Ovary (tissue), 9 donors: ENCODE results near the gene RHBG. TPM values are rescaled to one million over a fixed set of nuclear protein-coding genes. Genes with fewer than 3 reads are reported as not detected.

Experiments used
- DNase-seq, 5 donors: peaks; one replicate each; pipeline ENCODE4 v3.0.0-alpha.2; 2019 to 2020
- H3K27ac ChIP-seq, 2 donors: fragments of 200-600 bp; one replicate each; pipeline versions ENCODE4 v1.5.1 to v1.8.0; 2019 to 2022
- H3K27me3 ChIP-seq: fragments of 200-600 bp; one replicate; pipeline ENCODE4 v1.8.0; 2022
- H3K36me3 ChIP-seq: fragments of 200-600 bp; sonication (generic); one replicate; pipeline ENCODE4 v1.5.1; 2019
- H3K4me1 ChIP-seq: one replicate; pipeline ENCODE4 v1.8.1; 2013; ENCODE audit warnings: mild to moderate bottlenecking, moderate library complexity; ENCODE audit not compliant: insufficient read depth
- H3K4me3 ChIP-seq: fragments of 200-600 bp; sonication (generic); one replicate; pipeline ENCODE4 v1.5.1; 2017
- H3K9me3 ChIP-seq, 2 donors: fragments of 200-600 bp in 1 of 2; sonication (generic) in 1 of 2; one replicate each; pipeline versions ENCODE4 v1.5.1 to v1.8.1; 2013 to 2019; ENCODE audit warnings: mild to moderate bottlenecking in 1 of 2, moderate library complexity in 1 of 2
- CTCF ChIP-seq, 3 donors: fragments of 450-650 bp in 2 of 3; fragments of 200-600 bp in 1 of 3; IDR thresholded peaks; one replicate each; pipeline versions ENCODE4 v1.5.1 to v1.8.0; 2016 to 2022; ENCODE audit warnings: antibody characterized with exemption in 3 of 3, mild to moderate bottlenecking in 1 of 3
- EP300 ChIP-seq: sonication (generic); formaldehyde crosslinking; IDR thresholded peaks from one replicate; pipeline ENCODE4 v1.6.1; 2017; ENCODE audit warnings: antibody characterized with exemption
- POLR2A ChIP-seq: fragments of 450-650 bp; IDR thresholded peaks from one replicate; pipeline ENCODE4 v1.6.1; 2017; ENCODE audit warnings: antibody characterized with exemption, mild to moderate bottlenecking, moderate library complexity
- WGBS, 3 donors: extraction: QIAGEN DNeasy Blood & Tissue Kit in 1 of 3; methylation state at CpG; one replicate each; pipeline versions ENCODE4 v1.1.5 to v1.1.7; 2013 to 2017; 5-methylcytosine and 5-hydroxymethylcytosine counted together
- intact Hi-C, 4 donors: fragments of 100-400 bp; cut with DNase I; formaldehyde crosslinking; loops; one replicate each; pipeline versions ENCODE4 v1.11.0 to v1.15.1; 2022 to 2023
- polyA plus RNA-seq, 2 donors: library from polyadenylated mRNA; stranded (reverse); fragments of 200-250 nt in 1 of 2; fragments of 350-450 nt in 1 of 2; fragmentation: Illumina TruSeq in 1 of 2; extraction: RNeasy Lipid Tissue Mini Kit (QIAGEN cat#74804) in 1 of 2; gene quantifications; one replicate each; pipeline ENCODE4 v1.2.3, GENCODE V29; 2013 to 2014
- total RNA-seq, 7 donors: library from RNA; depleted of rRNA in 2 of 7; stranded (reverse); fragments of >200 nt in 2 of 7; fragmentation: NEBNext Ultra II Directional in 3 of 7; extraction: Animal tissue kit (Norgen Biotek cat#: 25700) in 3 of 7; gene quantifications; one replicate each; pipeline versions ENCODE4 v1.1.0 to v1.2.4, GENCODE V29; 2016 to 2023
- donor health status: DM: no; HTN: no; CAD: no; lungs with moderate emphysema.
- donor health status: DM: no; HTN: no; CAD: no.
- donor health status: Bipolar disorder and iron deficiency.
- donor health status: DM: yes; HTN: yes; CAD: no.
- donor health status: DM: no; HTN: no; CAD: no.
- donor health status: DM: yes; HTN: yes; CAD: no.

Gene RHBG
- total and polyA plus RNA-seq, 9 donors = 2.3 to 27.4 (median 13.6) TPM

DNA sequence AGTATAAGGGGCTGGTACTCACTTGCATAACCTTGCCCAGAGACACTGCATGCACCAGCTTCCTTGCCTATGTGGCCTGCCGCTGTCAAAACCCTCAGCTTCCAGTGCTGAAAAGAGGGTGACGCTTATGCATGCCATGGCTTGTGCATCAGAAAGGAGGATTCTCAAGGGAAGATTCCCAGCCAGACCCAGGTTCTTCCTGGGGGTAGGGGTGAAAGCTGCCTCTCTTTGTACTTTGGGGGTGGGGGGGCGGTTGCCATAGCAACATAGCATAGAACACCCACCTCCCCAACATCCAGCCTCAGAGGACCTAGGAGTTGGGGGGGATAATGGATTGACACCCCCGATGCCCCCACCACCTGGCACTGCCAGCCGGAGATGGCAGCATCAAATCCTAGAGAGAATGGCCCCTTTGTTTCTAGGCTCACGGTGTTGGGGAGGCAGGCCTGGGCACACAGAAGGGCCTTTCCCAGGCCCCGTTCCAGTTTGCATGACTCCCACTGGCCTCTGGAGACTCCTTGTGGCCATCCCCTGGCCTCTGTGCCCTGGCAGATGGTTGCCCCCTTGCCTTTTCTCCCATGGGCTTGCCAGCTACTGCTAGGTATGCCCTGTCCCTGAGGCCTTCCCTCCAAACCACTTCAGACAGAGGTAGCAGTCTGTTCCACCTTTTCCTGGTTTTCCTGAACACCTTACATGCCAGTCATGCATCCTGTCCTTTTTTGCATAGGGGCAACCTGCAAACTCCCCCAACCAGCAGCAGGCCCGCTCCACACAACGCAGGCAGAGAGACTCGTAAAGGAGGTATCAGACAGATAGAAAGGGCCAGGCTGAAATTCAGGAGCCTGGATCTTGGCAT, 44.6 kb downstream of the RHBG start:
- TF ChIP-seq EP300 (no peak), POLR2A (no peak), CTCF (IDR thresholded peaks at IDR 0.05) (no peak)
- Histone ChIP-seq H3K27me3 (no peaks in the 10 kb centered on the region), H3K9me3 (no peaks in the 10 kb centered on the region), H3K4me1 (no peaks in the 10 kb centered on the region), H3K27ac (no peak overlapping the region), H3K36me3 (no peaks in the 10 kb centered on the region), H3K4me3 (no peak overlapping the region)
- WGBS, 3 donors = 46 to 56% (median 49%) methylated on average over 10 of the region's 10 CpGs
- intact Hi-C loops = no loop called here
- DNase-seq = no peak

- no peaks in the 10 kb centered on the region for H3K4me1 ChIP-seq
- WGBS, 3 donors = 9 to 15% (median 11%) methylated on average over 8 of the region's 8 CpGs
- no peaks in the 10 kb centered on the region for H3K36me3 ChIP-seq
- intact Hi-C loops = no loop called here
- no peak overlapping the region for H3K4me3 ChIP-seq
- no peaks in the 10 kb centered on the region for H3K9me3 ChIP-seq
- TF ChIP-seq EP300 = no peak
- no peak for TF ChIP-seq POLR2A
- no peak for TF ChIP-seq CTCF (IDR thresholded peaks at IDR 0.05)
- no peak for DNase-seq
- no peak overlapping the region for H3K27ac ChIP-seq
- H3K27me3 ChIP-seq = no peaks in the 10 kb centered on the region
These were observed 45.6 kb downstream of the RHBG start for GRCh38 chr1:156414461-156415064.

- no peaks in the 10 kb centered on the region for H3K36me3 ChIP-seq
- TF ChIP-seq CTCF (IDR thresholded peaks at IDR 0.05) (no peak), EP300 (no peak), POLR2A (no peak)
- 10 to 39% (median 19%) methylated on average over 1 of the region's 1 CpG for WGBS, 3 donors
- no peak overlapping the region for H3K4me3 ChIP-seq
- intact Hi-C loops = no loop called here
- H3K9me3 ChIP-seq = no peaks in the 10 kb centered on the region
- peaks cover 13% of the 10 kb centered on the region for H3K27me3 ChIP-seq
- DNase-seq = no peak
- no peak overlapping the region for H3K27ac ChIP-seq
- H3K4me1 ChIP-seq = peaks cover 5% of the 10 kb centered on the region
These were observed 48.0 kb downstream of the RHBG start for GRCh38 chr1:156416993-156417392.

- Histone ChIP-seq H3K9me3 (no peaks in the 10 kb centered on the region), H3K27me3 (peaks cover 13% of the 10 kb centered on the region), H3K27ac (no peak overlapping the region), H3K4me3 (no peak overlapping the region), H3K36me3 (no peaks in the 10 kb centered on the region), H3K4me1 (peaks cover 5% of the 10 kb centered on the region)
- WGBS, 3 donors = 69 to 75% (median 74%) methylated on average over 6 of the region's 6 CpGs
- DNase-seq = no peak
- intact Hi-C loops = no loop called here
- TF ChIP-seq CTCF (IDR thresholded peaks at IDR 0.05) = no peak
These were observed 48.5 kb downstream of the RHBG start for GRCh38 chr1:156417401-156418020.
